ENCODE results near the gene SGK1.
"Not testable (repeated sequence)": the region's sequence is repeated elsewhere in the genome, so short reads cannot be mapped to it uniquely, and the experiment has no call there.

SGK1 gene

DNA sequence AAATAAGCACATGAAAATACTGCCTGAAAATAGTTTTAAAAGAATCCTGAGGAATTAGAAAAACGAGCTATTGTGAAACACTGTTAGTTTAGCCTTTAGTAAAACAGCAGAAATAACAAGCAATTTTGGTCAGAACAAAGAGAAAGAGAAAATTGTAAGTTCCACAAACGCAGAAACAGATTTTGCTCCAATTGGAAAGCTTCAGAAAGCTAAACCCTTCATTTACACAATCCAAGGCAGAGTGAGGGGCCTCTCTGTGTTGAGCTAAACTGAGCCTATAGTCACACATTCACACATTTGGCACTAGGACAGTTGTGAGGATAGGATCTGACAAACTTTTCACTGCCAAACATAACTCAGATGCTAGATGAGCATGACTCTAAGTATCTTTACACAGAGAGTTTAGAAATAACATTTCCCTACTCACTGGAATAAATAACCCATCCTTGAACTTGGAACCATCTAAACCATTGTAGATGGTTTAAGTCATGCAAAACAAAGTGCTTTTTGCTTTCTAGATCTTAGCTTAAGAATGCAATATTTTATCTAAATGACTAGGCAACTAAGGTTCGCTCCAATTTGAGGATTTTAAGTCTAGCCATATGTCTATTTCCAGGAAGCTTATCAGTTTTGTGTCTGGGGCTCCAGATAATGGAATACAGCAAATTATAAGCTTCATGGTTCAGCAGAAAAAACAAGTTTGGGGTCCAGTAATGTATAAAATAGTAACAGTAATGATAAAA, 122.6 kb downstream of the SGK1 start:
- DNase-seq (ENCODE audit: extremely low read depth in 1 of 2, low read depth in 1 of 2): no peak

- DNase-seq (ENCODE audit: extremely low read depth in 1 of 2, low read depth in 1 of 2): no peak
These were observed 124.1 kb downstream of the SGK1 start for GRCh38 chr6:134193536-134194498.

DNA sequence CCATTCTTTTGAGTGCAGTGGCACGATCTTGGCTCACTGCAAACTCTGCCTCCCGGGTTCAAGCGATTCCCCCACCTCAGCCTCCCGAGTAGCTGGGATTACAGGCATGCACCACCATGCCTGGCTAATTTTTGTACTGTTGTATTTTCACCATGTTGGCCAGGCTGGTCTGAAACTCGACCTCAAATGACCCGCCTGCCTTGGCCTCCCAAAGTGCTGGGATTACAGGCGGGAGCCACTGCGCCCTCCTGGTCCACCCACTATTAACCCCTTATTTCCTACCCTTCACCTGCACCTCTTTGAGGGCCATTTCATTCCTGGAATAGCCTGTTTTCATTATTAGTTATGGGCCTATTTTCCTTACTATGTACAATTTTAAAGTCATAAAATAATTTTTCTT, 125.3 kb downstream of the SGK1 start:
- not testable (repeated sequence) for DNase-seq (ENCODE audit: extremely low read depth in 1 of 2, low read depth in 1 of 2)

DNA sequence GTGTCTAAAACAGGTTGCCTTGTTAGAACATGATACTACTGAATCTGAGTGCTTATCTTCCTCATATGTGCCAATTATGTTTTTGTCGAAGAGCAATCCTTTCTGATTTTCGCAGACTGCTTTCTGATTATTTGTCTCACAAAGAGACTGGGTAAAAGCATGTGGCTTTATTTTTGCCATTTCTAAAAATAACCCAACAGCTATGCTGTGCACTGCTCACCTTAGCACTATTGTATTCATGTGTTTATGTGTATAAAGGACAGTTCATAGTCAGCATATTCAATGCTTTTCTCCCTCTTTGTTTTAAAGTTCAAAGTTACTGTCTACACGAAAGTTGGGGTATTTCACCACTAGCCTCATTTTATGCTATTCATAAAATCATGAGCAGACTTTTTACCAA, 127.0 kb downstream of the SGK1 start:
- DNase-seq (ENCODE audit: extremely low read depth in 1 of 2, low read depth in 1 of 2): no peak

- no peak for DNase-seq (ENCODE audit: extremely low read depth in 1 of 2, low read depth in 1 of 2)
These were observed 130.2 kb downstream of the SGK1 start for GRCh38 chr6:134187751-134188150.

DNA sequence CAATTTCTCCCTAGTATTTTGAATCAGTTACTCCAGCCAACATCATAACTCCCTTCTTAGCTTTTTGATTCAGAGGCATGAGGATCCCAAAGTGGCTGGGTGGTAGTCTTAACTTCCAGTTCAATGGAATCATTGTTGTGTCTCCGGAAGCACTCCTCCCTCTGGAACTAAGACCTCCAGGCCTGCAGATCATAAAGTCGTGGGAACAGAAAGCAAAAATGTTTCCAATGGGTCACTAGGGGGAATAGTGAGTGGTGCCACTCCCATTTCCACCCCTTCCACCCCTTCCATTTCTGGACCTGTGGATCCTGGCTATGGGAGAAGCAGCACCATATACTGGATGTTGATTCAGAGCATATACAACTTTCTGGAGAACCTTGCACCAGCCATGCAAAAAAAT, 130.8 kb downstream of the SGK1 start:
- no peak for DNase-seq (ENCODE audit: extremely low read depth in 1 of 2, low read depth in 1 of 2)

DNA sequence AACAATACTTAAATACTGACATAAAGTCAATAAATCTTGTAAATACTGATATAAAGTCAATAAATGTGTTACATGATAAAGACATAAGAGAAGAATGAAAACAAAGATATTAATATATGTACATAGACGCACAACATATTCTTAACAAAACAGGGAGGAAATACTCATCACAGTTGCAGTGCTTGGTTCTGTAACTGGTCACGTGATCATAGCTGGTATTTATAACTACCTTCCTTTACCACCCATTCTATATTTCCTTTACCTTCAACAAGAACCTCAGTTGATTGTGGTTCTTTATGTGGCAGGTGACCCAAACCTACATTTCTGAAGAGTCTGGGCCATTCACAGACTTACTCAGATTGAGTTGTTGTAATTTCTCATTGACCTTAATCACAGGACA, 131.6 kb downstream of the SGK1 start:
- no peak for DNase-seq (ENCODE audit: extremely low read depth in 1 of 2, low read depth in 1 of 2)

DNA sequence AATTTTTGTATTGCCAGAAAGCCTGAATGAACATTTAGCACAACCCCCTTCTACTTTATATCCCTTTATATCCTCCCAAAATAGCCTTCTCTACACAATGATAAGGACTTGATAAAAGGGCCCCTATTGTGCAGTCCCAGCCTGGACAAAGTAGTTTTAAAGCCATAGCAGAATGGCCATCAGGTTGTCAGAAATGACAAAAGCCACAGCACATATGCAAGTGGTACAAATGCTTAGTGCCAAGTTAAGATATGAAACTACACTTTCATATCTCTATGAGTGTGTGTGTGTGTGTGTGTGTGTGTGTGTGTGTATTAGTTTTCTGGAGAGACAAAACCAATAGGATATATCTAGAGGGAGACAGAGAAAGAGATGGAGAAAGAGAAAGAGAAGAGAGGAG, 132.6 kb downstream of the SGK1 start:
- no peak for DNase-seq (ENCODE audit: extremely low read depth in 1 of 2, low read depth in 1 of 2)

DNA sequence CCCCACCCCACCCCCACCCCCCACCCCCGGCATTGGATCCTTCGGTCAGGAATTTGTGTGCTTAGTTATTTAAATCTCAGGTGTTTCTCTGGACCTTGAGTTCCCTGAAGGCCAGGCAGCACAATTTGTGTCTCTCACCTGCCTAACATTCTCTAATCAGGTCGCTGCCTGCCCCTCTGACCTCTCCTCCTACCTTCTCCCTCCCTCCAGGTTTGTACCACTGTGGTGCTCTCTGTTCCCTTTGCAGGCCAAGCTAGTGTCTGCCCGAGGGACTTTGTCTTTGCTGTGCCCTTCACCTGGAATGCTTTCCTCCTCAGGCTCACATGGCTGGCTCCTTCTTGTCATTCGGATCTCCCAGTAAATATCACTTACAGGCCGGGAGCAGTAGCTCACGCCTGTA, 134.1 kb downstream of the SGK1 start:
- no peak for DNase-seq (ENCODE audit: extremely low read depth in 1 of 2, low read depth in 1 of 2)

GRCh38 chr6:134182528-134182927, 135.4 kb downstream of the SGK1 start:
- no peak for DNase-seq (ENCODE audit: extremely low read depth in 1 of 2, low read depth in 1 of 2)

GRCh38 chr6:134181726-134182125, 136.2 kb downstream of the SGK1 start:
- DNase-seq (ENCODE audit: extremely low read depth in 1 of 2, low read depth in 1 of 2): not testable (repeated sequence)

GRCh38 chr6:134181251-134181650, 136.7 kb downstream of the SGK1 start:
- not testable (repeated sequence) for DNase-seq (ENCODE audit: extremely low read depth in 1 of 2, low read depth in 1 of 2)

DNA sequence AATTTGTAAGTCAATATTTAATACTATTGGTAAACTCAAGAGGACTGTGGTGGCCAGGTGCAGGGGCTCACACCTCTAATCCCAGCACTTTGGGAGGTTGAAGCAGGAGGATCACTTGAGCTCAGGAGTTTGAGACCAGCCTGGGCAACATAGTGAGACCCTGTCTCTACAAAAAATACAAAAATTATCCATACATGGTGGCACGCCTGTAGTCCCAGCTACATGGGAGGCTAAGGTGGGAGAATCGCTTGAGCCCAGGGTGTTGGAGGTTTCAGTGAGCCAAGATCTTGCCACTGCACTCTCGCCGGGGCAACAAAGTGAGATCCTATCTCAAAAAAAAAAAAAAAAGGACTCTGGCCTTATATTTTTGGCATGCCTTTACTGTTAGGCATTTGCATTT, 137.4 kb downstream of the SGK1 start:
- not testable (repeated sequence) for DNase-seq (ENCODE audit: extremely low read depth in 1 of 2, low read depth in 1 of 2)

- DNase-seq (ENCODE audit: extremely low read depth in 1 of 2, low read depth in 1 of 2): peak; percentile 55 to 77
These were observed 139.5 kb downstream of the SGK1 start for GRCh38 chr6:134178161-134179044.

DNA sequence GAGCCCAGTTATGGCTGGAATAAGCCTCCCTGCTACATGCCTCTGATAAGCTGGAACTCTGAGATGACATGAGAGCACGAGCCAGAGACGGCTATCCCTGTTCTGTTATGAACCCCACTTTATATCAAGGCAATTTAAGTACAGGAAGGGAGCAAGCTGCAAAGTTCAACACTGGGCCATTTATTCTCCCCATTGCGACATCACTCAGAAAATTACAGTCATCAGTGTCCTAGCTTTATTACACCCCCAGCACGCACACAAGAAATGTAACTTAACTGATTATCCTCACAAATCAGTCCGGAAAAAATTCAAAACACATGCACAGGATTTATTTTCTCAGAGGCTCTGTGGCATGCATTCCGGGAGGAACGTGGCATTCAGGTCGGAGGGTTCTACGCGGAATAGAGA, 140.2 kb downstream of the SGK1 start:
- no peak for DNase-seq (ENCODE audit: extremely low read depth in 1 of 2, low read depth in 1 of 2)

- DNase-seq (ENCODE audit: extremely low read depth in 1 of 2, low read depth in 1 of 2): no peak
These were observed 140.7 kb downstream of the SGK1 start for GRCh38 chr6:134177236-134177635.

GRCh38 chr6:134176264-134176975, 141.5 kb downstream of the SGK1 start:
- DNase-seq (ENCODE audit: extremely low read depth in 1 of 2, low read depth in 1 of 2): no peak

DNA sequence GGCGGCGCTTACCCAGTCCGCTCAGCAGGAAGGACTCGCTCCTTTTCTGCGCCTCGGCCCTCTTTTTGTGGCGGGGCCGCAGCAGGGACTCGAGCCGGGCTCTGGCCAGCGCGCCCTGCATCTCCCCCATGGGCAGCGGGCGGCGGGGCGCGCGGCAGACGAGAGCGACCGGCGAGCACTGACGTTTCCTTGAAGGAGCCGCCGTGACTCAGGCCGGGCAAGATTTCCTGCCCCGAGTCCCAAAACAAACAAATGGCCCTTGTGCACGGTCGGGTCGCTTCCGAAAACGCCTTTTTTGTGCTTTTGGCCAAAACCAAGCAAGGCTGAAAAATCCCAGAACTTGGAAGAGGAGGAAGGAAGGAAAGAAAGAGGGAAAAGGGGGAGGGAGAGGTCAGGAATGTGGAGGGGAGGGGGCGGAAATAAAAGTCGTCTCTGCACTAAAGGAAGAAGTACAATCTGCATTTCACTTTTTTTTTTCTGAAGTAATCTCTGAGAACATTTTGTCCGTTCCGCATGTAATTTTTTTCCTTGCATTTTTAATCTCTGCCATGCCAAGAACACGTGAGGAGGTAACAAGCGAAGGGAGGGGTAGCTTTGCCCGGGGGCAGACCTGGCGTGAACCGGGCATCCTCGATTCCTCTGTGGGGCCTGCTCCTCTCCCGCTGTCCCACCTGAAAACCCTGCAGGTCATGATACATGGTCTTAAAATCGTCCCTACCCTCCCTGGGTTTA, 142.2 kb downstream of the SGK1 start:
- DNase-seq (ENCODE audit: extremely low read depth in 1 of 2, low read depth in 1 of 2): peak in 1 of 2 donors; percentile 46

- peak; percentile 84 to 86 for DNase-seq (ENCODE audit: extremely low read depth in 1 of 2, low read depth in 1 of 2)
These were observed 143.0 kb downstream of the SGK1 start for GRCh38 chr6:134174672-134175531.

All from stimulated activated CD8-positive, alpha-beta memory T cell treated with anti-CD3 and anti-CD28 coated beads, Interleukin-7, amount 100 ng/mL, for 48 hours (primary cell).